Naive thymus-derived CD4-positive, alpha-beta T cell (primary cell): Measurements from ENCODE around the gene CAMKMT. TPM values are rescaled to one million over a fixed set of nuclear protein-coding genes. Genes with fewer than 3 reads are reported as not detected.

Source experiments
- ATAC-seq: fragments of 150-1000 bp; cut with Tn5 transposase; 2 replicates; pipeline ENCODE4 v1.10.0; 2021; ENCODE audit warnings: mild to moderate bottlenecking, moderate library complexity
- CTCF ChIA-PET: fragments of 350-600 bp; sonication (Branson Sonifier 250); formaldehyde crosslinking; loops from one replicate; lab custom pipeline; 2021; ENCODE audit warnings: antibody characterized with exemption; lab: Charles Lee
- POLR2A ChIA-PET: fragments of 350-600 bp; sonication (Branson Sonifier 250); formaldehyde crosslinking; loops from one replicate; lab custom pipeline; 2021; ENCODE audit warnings: antibody characterized with exemption, inconsistent platforms; lab: Charles Lee
- DNase-seq, 9 donors: peaks; one replicate each; pipeline versions ENCODE4 v3.0.0 to v3.0.0-alpha.2; 2020 to 2022; ENCODE audit warnings: mixed read lengths in 1 of 9
- H3K27ac ChIP-seq: one replicate; pipeline ENCODE4 v1.7.0; 2013; ENCODE audit warnings: mild to moderate bottlenecking, low read depth, low read length, moderate library complexity
- H3K27me3 ChIP-seq, 2 donors: one replicate each; pipeline ENCODE4 v1.7.0; 2013; ENCODE audit warnings: low read length in 2 of 2, mild to moderate bottlenecking in 2 of 2, moderate library complexity in 2 of 2; ENCODE audit not compliant: control insufficient read depth in 2 of 2, insufficient read depth in 2 of 2
- H3K36me3 ChIP-seq, 3 experiments: 1 replicate in 2 of 3; 2 replicates in 1 of 3; pipeline ENCODE4 v1.7.0; 2013; ENCODE audit warnings: low read length in 3 of 3, mild to moderate bottlenecking in 3 of 3, moderate library complexity in 1 of 3; ENCODE audit not compliant: insufficient read depth in 3 of 3, control insufficient read depth in 2 of 3
- H3K4me1 ChIP-seq, 2 donors: one replicate each; pipeline ENCODE4 v1.7.0; 2013; ENCODE audit warnings: low read length in 2 of 2, mild to moderate bottlenecking in 2 of 2, moderate library complexity in 1 of 2; ENCODE audit not compliant: control insufficient read depth in 2 of 2, insufficient read depth in 2 of 2
- H3K4me3 ChIP-seq: 2 replicates; pipeline ENCODE4 v1.7.0; 2013; ENCODE audit warnings: mild to moderate bottlenecking, low read length
- H3K9me3 ChIP-seq, 3 experiments: 1 replicate in 2 of 3; 2 replicates in 1 of 3; pipeline ENCODE4 v1.7.0; 2013; ENCODE audit warnings: low read length in 3 of 3; ENCODE audit not compliant: control insufficient read depth in 2 of 3
- H3K27ac Mint-ChIP-seq, 9 donors: one replicate each; pipeline ENCODE4 v1.8.0; 2020 to 2022; ENCODE audit warnings: mixed read lengths in 9 of 9, mild to moderate bottlenecking in 8 of 9, moderate library complexity in 5 of 9, inconsistent platforms in 2 of 9
- H3K27me3 Mint-ChIP-seq, 5 donors: one replicate each; pipeline ENCODE4 v1.8.0; 2021 to 2022; ENCODE audit warnings: mixed read lengths in 5 of 5, mild to moderate bottlenecking in 1 of 5
- H3K36me3 Mint-ChIP-seq, 5 donors: one replicate each; pipeline ENCODE4 v1.8.0; 2020 to 2022; ENCODE audit warnings: mixed read lengths in 5 of 5, mild to moderate bottlenecking in 3 of 5, inconsistent platforms in 1 of 5
- H3K4me1 Mint-ChIP-seq, 7 donors: one replicate each; pipeline ENCODE4 v1.8.0; 2020 to 2022; ENCODE audit warnings: mixed read lengths in 7 of 7, mild to moderate bottlenecking in 3 of 7, inconsistent platforms in 1 of 7
- H3K4me3 Mint-ChIP-seq, 10 donors: one replicate each; pipeline ENCODE4 v1.8.0; 2020 to 2022; ENCODE audit warnings: mild to moderate bottlenecking in 10 of 10, mixed read lengths in 10 of 10, moderate library complexity in 6 of 10, inconsistent platforms in 2 of 10
- H3K9me3 Mint-ChIP-seq, 11 donors: one replicate each; pipeline ENCODE4 v1.8.0; 2020 to 2022; ENCODE audit warnings: mixed read lengths in 11 of 11, mild to moderate bottlenecking in 4 of 11, inconsistent platforms in 1 of 11, moderate library complexity in 1 of 11
- intact Hi-C, 2 donors: fragments of 100-400 bp; cut with micrococcal nuclease; formaldehyde crosslinking; loops; one replicate each; pipeline ENCODE4 v1.15.1; 2023
- polyA plus RNA-seq, 2 donors: library from polyadenylated mRNA; unstranded; fragments of 300-500 nt; fragmentation: Illumina TruSeq; gene quantifications; one replicate each; pipeline ENCODE4 v1.2.3, GENCODE V29; 2021
- total RNA-seq, 6 experiments: library from RNA in 5 of 6; stranded (reverse) in 5 of 6; gene quantifications; 1 replicate in 5 of 6; 2 replicates in 1 of 6; pipeline ENCODE4 v1.2.3 and lab custom pipeline; 2021 to 2026

CAMKMT gene
- total and polyA plus RNA-seq, 7 experiments from 2014 or later = 11.1 to 20.8 (median 17.7) TPM

GRCh38 chr2:44620189-44620990 lies 258.6 kb downstream of the CAMKMT start:
- Histone ChIP-seq H3K4me1 (peaks cover 0 to 17% of the 10 kb centered on the region in 2 donors), H3K9me3 (no peaks in the 10 kb centered on the region), H3K27me3 (no peaks in the 10 kb centered on the region), H3K4me3 (no peak overlapping the region), H3K27ac (no peak overlapping the region), H3K36me3 (no peaks in the 10 kb centered on the region)
- Mint-ChIP-seq H3K9me3 (peaks cover 0 to 6% (median 0%) of the 10 kb centered on the region in 11 donors), H3K36me3 (peaks cover 3 to 24% (median 9%) of the 10 kb centered on the region in 5 donors), H3K27me3 (no peaks in the 10 kb centered on the region), H3K4me3 (no peak overlapping the region), H3K4me1 (peaks cover 0 to 6% (median 0%) of the 10 kb centered on the region in 7 donors), H3K27ac (no peak overlapping the region)
- ATAC-seq (no peak), DNase-seq (no peak)
- ChIA-PET POLR2A (no interaction called here), CTCF (no interaction called here)
- intact Hi-C loops = no loop called here

- ChIA-PET POLR2A (no interaction called here), CTCF (no interaction called here)
- H3K27me3 Mint-ChIP-seq = no peaks in the 10 kb centered on the region
- Histone ChIP-seq H3K9me3 (no peaks in the 10 kb centered on the region), H3K4me3 (no peak overlapping the region), H3K27ac (no peak overlapping the region), H3K4me1 (no peaks in the 10 kb centered on the region), H3K36me3 (no peaks in the 10 kb centered on the region), H3K27me3 (no peaks in the 10 kb centered on the region)
- peaks cover 3 to 34% (median 18%) of the 10 kb centered on the region in 5 donors for H3K36me3 Mint-ChIP-seq
- H3K4me3 Mint-ChIP-seq = no peak overlapping the region
- no peak for ATAC-seq
- intact Hi-C loops = no loop called here
- DNase-seq = no peak
- peaks cover 0 to 12% (median 2%) of the 10 kb centered on the region in 11 donors for H3K9me3 Mint-ChIP-seq
- no peak overlapping the region for H3K27ac Mint-ChIP-seq
- H3K4me1 Mint-ChIP-seq = peaks cover 0 to 4% (median 0%) of the 10 kb centered on the region in 7 donors
Measured at GRCh38 chr2:44623622-44624351, 262.0 kb downstream of the CAMKMT start.

- intact Hi-C loops = no loop called here
- H3K36me3 Mint-ChIP-seq = peaks cover 1 to 35% (median 18%) of the 10 kb centered on the region in 5 donors
- H3K4me3 ChIP-seq = no peak overlapping the region
- ChIA-PET POLR2A (no interaction called here), CTCF (interaction anchor here (0.6 to 1.0 kb wide), 2 partner anchors 9 to 391 kb away, joined by 3 to 5 read pairs; no protein-coding TSS in a partner anchor)
- H3K27ac Mint-ChIP-seq = no peak overlapping the region
- H3K36me3 ChIP-seq = no peaks in the 10 kb centered on the region
- peaks cover 0 to 23% (median 6%) of the 10 kb centered on the region in 11 donors for H3K9me3 Mint-ChIP-seq
- H3K4me3 Mint-ChIP-seq = no peak overlapping the region
- no peaks in the 10 kb centered on the region for H3K27me3 Mint-ChIP-seq
- ATAC-seq (no peak), DNase-seq (no peak)
- H3K27me3 ChIP-seq = no peaks in the 10 kb centered on the region
- H3K4me1 Mint-ChIP-seq = peaks cover 0 to 2% (median 0%) of the 10 kb centered on the region in 7 donors
- H3K9me3 ChIP-seq = no peaks in the 10 kb centered on the region
- no peak overlapping the region for H3K27ac ChIP-seq
- no peaks in the 10 kb centered on the region for H3K4me1 ChIP-seq
Measured at GRCh38 chr2:44628297-44628696, 266.6 kb downstream of the CAMKMT start.

DNA sequence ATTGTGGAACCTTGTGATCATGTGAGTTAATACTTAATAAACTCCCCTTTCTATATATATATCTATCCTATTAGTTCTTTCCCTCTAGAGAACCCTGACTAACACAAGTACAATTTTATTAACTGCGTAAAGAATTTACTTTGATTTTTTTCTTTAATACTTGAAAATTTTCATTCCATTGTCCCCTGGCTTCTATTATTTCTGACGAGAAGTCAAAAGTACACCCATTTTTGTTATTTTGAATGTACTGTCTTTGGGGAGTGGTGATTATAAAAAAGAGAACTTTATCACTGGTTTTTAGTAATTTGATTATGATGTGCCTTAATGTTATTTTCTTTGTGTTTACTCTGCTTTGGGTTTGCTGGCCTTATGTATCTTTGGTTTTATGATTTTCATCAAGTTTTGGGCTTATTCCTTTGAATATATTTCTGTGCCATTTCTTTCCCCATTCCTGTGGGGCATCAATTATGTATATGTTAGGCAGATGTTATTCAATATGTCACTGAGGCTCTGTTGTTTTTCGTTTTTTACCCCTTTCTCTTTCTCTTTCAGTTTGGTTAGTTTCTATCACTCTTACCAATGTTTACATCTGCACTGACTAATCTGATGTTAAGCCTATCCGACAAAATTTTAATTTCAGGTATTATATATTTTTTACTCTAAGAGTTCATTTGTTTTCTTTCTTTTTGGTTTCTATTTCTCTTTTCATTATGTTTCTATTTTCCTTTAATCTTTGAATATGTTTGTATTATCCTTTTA lies 271.4 kb downstream of the CAMKMT start:
- H3K36me3 ChIP-seq = no peaks in the 10 kb centered on the region
- H3K4me1 ChIP-seq = no peaks in the 10 kb centered on the region
- no peak for DNase-seq
- Mint-ChIP-seq H3K27me3 (no peaks in the 10 kb centered on the region), H3K9me3 (peaks cover 0 to 25% (median 4%) of the 10 kb centered on the region in 11 donors), H3K4me1 (peaks cover 0 to 5% (median 0%) of the 10 kb centered on the region in 7 donors), H3K4me3 (no peak overlapping the region), H3K36me3 (peaks cover 3 to 39% (median 19%) of the 10 kb centered on the region in 5 donors), H3K27ac (no peak overlapping the region)
- no peak for ATAC-seq
- no peak overlapping the region for H3K4me3 ChIP-seq
- POLR2A ChIA-PET = no interaction called here
- CTCF ChIA-PET = no interaction called here
- H3K27ac ChIP-seq = no peak overlapping the region
- intact Hi-C loops = no loop called here
- H3K27me3 ChIP-seq = no peaks in the 10 kb centered on the region
- H3K9me3 ChIP-seq = no peaks in the 10 kb centered on the region

- peaks cover 0 to 18% (median 2%) of the 10 kb centered on the region in 11 donors for H3K9me3 Mint-ChIP-seq
- H3K36me3 ChIP-seq = no peaks in the 10 kb centered on the region
Measured at GRCh38 chr2:44635725-44636124, 274.0 kb downstream of the CAMKMT start.

GRCh38 chr2:44638649-44639048 lies 276.9 kb downstream of the CAMKMT start:
- Mint-ChIP-seq H3K27ac (no peak overlapping the region), H3K36me3 (peaks cover 0 to 36% (median 13%) of the 10 kb centered on the region in 5 donors), H3K9me3 (peaks cover 0 to 2% (median 0%) of the 10 kb centered on the region in 11 donors), H3K4me1 (no peaks in the 10 kb centered on the region), H3K4me3 (no peak overlapping the region), H3K27me3 (no peaks in the 10 kb centered on the region)
- Histone ChIP-seq H3K4me3 (no peak overlapping the region), H3K4me1 (no peaks in the 10 kb centered on the region), H3K36me3 (no peaks in the 10 kb centered on the region), H3K9me3 (no peaks in the 10 kb centered on the region), H3K27me3 (no peaks in the 10 kb centered on the region), H3K27ac (no peak overlapping the region)
- intact Hi-C loops = no loop called here
- ChIA-PET CTCF (no interaction called here), POLR2A (no interaction called here)
- DNase-seq = no peak
- ATAC-seq = no peak

More at GRCh38 chr2:44635725-44636124, 274.0 kb downstream of the CAMKMT start:
- peaks cover 0 to 40% (median 22%) of the 10 kb centered on the region in 5 donors for H3K36me3 Mint-ChIP-seq
- no peaks in the 10 kb centered on the region for H3K27me3 Mint-ChIP-seq
- H3K4me3 Mint-ChIP-seq = no peak overlapping the region
- no peak overlapping the region for H3K27ac Mint-ChIP-seq
- POLR2A ChIA-PET = no interaction called here
- no peaks in the 10 kb centered on the region for H3K9me3 ChIP-seq
- no peaks in the 10 kb centered on the region for H3K4me1 ChIP-seq
- no peaks in the 10 kb centered on the region for H3K27me3 ChIP-seq
- no peak for ATAC-seq
- no peak overlapping the region for H3K4me3 ChIP-seq
- H3K27ac ChIP-seq = no peak overlapping the region
- peaks cover 0 to 5% (median 0%) of the 10 kb centered on the region in 7 donors for H3K4me1 Mint-ChIP-seq
- CTCF ChIA-PET = no interaction called here
- DNase-seq = no peak
- intact Hi-C loops = no loop called here
